Pancreas (tissue), 10 donors: ENCODE results near the gene CCDC47. TPM values are rescaled to one million over a fixed set of nuclear protein-coding genes. Genes with fewer than 3 reads are reported as not detected.

Experiments used
- ATAC-seq, 4 donors: fragments of 200-7000 bp; cut with Tn5 transposase; one replicate each; pipeline versions ENCODE4 v1.8.0 to v1.9.1; 2020; ENCODE audit warnings: mild to moderate bottlenecking in 4 of 4, moderate library complexity in 4 of 4
- DNase-seq, 6 donors: peaks; one replicate each; pipeline ENCODE4 v3.0.0-alpha.2; 2020
- FAIRE-seq: peaks from 2 replicates; lab custom pipeline; 2012; peaks lifted over from hg19 to GRCh38; lab: Jason Lieb, UNC
- H3K27ac ChIP-seq, 4 donors: fragments of 200-600 bp; sonication (generic); 1 replicate in 3 of 4; 2 replicates in 1 of 4; pipeline versions ENCODE4 v1.5.0 to v1.8.0; 2020
- H3K27me3 ChIP-seq, 4 donors: fragments of 200-600 bp; one replicate each; pipeline ENCODE4 v1.8.0; 2021
- H3K36me3 ChIP-seq, 3 donors: fragments of 200-600 bp; sonication (generic) in 1 of 3; one replicate each; pipeline versions ENCODE4 v1.5.0 to v1.8.0; 2020 to 2021
- H3K4me1 ChIP-seq, 3 donors: fragments of 200-600 bp; one replicate each; pipeline ENCODE4 v1.8.0; 2021
- H3K4me3 ChIP-seq, 4 donors: fragments of 200-600 bp; sonication (generic) in 2 of 4; one replicate each; pipeline versions ENCODE4 v1.5.0 to v1.8.0; 2020 to 2021
- H3K9me3 ChIP-seq, 4 donors: fragments of 200-600 bp; one replicate each; pipeline ENCODE4 v1.8.0; 2021
- CTCF ChIP-seq, 4 donors: fragments of 200-600 bp; sonication (generic) in 3 of 4; IDR thresholded peaks; one replicate each; pipeline versions ENCODE4 v1.5.0 to v1.8.0; 2021; ENCODE audit warnings: antibody characterized with exemption in 4 of 4
- WGBS, 2 donors: extraction: QIAGEN DNeasy Blood & Tissue Kit; methylation state at CpG; one replicate each; pipeline ENCODE4 v1.1.7; 2013; 5-methylcytosine and 5-hydroxymethylcytosine counted together
- intact Hi-C, 3 donors: fragments of 100-400 bp; cut with DNase I; formaldehyde crosslinking; loops; one replicate each; pipeline versions ENCODE4 v1.11.1 to v1.14.2; 2022
- polyA plus RNA-seq, 2 donors: library from polyadenylated mRNA; stranded (reverse); fragments of 200-250 nt; gene quantifications; one replicate each; pipeline ENCODE4 v1.2.3, GENCODE V29; 2013
- total RNA-seq, 6 donors: library from RNA; stranded (reverse); fragmentation: NEBNext Ultra II Directional in 4 of 6; extraction: Animal tissue kit (Norgen Biotek cat#: 25700) in 4 of 6; gene quantifications; one replicate each; pipeline versions ENCODE4 v1.2.1 to v1.2.4, GENCODE V29; 2021 to 2023
- donor health status: healthy with polysubstance abuse.
- donor health status: DM: no; HTN: no; CAD: no; lungs with moderate emphysema.
- donor health status: DM: no; HTN: no; CAD: no.
- donor health status: control.
- donor health status: control.
- donor health status: Bipolar disorder and iron deficiency.
- donor health status: DM: yes; HTN: yes; CAD: no.
- donor health status: DM: no; HTN: no; CAD: no.
- donor health status: DM: no; HTN: no; CAD: no.
- donor health status: DM: yes; HTN: yes; CAD: no.

Gene CCDC47
- total and polyA plus RNA-seq, 8 donors: 10.8 to 60.3 (median 46.9) TPM

DNA sequence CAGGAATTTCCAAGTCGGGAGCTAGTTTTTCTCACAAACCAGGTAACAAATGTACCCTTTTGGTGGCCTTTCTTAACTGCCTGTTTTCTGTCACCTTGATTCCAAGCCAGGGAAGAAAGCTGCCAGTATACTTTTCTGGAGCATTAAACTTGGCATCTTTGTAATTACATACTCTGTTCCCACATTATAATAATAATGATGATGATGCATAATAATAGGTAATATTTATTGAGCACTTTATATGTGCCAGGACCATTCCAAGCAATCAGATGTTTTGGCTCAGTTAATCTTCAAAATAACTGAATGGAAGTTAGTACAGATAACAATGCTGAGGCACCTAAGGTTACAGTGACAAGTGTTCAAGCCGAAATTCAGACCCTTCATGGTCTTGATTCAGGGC, 42.7 kb upstream of the CCDC47 start:
- no peak for DNase-seq
- ATAC-seq: no peak
- TF ChIP-seq CTCF (IDR thresholded peaks at IDR 0.05): no peak
- 84% methylated on average over 2 of the region's 2 CpGs for WGBS, 2 donors
- Histone ChIP-seq H3K27me3 (no peaks in the 10 kb centered on the region), H3K27ac (no peak overlapping the region), H3K4me3 (no peak overlapping the region), H3K9me3 (no peaks in the 10 kb centered on the region), H3K36me3 (peaks cover 0 to 99% (median 66%) of the 10 kb centered on the region in 3 donors), H3K4me1 (peaks cover 0 to 7% (median 0%) of the 10 kb centered on the region in 3 donors)
- intact Hi-C loops: no loop called here
- no peak for FAIRE-seq

DNA sequence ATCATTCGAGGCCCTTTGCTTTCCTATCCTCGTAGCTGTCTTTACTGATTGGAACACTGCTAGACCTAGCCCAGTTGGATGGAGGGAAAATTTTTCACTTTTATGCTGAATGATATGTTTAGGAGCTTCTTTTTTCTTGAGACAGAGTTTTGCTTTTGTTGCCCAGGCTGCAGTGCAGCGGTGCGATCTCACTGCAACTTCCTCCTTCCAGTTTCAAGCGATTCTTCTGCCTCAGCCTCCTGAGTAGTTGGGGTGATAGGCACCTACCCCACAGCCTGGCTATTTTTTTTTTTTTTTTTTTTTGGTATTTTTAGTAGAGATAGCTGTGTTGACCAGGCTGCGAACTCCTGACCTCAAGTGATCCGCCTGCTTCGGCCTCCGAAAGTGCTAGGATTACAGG, 36.6 kb upstream of the CCDC47 start:
- Histone ChIP-seq H3K27me3 (no peaks in the 10 kb centered on the region), H3K9me3 (no peaks in the 10 kb centered on the region), H3K27ac (no peak overlapping the region), H3K4me1 (no peaks in the 10 kb centered on the region), H3K36me3 (peaks cover 5 to 99% (median 82%) of the 10 kb centered on the region in 3 donors), H3K4me3 (no peak overlapping the region)
- DNase-seq: no peak
- intact Hi-C loops: no loop called here
- FAIRE-seq: no peak
- ATAC-seq: no peak
- TF ChIP-seq CTCF (IDR thresholded peaks at IDR 0.05): no peak
- WGBS, 2 donors: 94 to 96% methylated on average over 9 of the region's 9 CpGs

DNA sequence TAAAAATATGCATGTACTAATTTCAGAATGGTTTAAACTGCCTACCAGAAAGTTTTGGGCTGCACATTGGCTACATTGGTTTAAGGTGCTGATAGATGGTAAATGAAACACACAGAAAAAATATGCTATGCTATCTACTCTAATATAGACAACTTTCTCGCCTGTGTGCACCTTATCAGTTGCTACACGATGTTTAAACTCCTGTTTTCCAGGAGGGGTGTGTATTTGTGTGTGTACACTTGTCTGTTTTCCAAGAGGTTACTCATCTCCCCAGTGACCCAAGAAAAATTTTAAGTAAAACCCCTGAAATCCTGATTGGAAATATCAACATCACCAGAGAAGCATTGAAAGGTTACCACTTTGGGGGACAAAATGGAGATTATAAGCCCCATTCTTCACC, 32.2 kb upstream of the CCDC47 start:
- Histone ChIP-seq H3K4me1 (no peaks in the 10 kb centered on the region), H3K27me3 (no peaks in the 10 kb centered on the region), H3K9me3 (no peaks in the 10 kb centered on the region), H3K4me3 (no peak overlapping the region), H3K27ac (no peak overlapping the region), H3K36me3 (peaks cover 6 to 95% (median 63%) of the 10 kb centered on the region in 3 donors)
- FAIRE-seq: no peak
- 32 to 38% methylated on average over 2 of the region's 2 CpGs for WGBS, 2 donors
- intact Hi-C loops: no loop called here
- TF ChIP-seq CTCF (IDR thresholded peaks at IDR 0.05): no peak
- DNase-seq: no peak
- no peak for ATAC-seq

DNA sequence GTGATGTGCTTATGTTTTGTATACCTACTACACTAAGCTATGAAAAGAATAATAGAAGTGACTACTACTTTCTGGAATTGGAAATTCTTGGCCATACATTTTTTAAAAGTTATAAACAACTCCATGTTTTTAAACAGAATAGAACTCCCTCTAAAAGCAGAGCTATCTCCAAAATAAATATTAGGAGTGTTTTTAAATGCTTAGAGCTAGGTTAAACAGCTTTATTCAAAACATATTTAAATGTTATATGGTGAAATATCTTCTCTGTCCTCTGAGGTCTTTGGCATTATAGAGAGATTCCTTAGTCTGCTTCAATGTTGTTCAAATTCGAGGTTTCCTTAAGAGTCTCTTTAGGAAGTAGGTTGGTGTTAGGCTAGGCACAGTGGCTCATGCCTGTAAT, 30.9 kb upstream of the CCDC47 start:
- no peak overlapping the region for H3K27ac ChIP-seq
- H3K27me3 ChIP-seq: no peaks in the 10 kb centered on the region
- intact Hi-C loops: no loop called here
- 88 to 90% methylated on average over 1 of the region's 1 CpG for WGBS, 2 donors
- ATAC-seq (no peak), FAIRE-seq (no peak), DNase-seq (no peak)
- H3K36me3 ChIP-seq: peaks cover 9 to 95% (median 55%) of the 10 kb centered on the region in 3 donors
- H3K9me3 ChIP-seq: no peaks in the 10 kb centered on the region
- no peak overlapping the region for H3K4me3 ChIP-seq
- TF ChIP-seq CTCF (IDR thresholded peaks at IDR 0.05): no peak
- no peaks in the 10 kb centered on the region for H3K4me1 ChIP-seq

- ATAC-seq: no peak
- no peak for TF ChIP-seq CTCF (IDR thresholded peaks at IDR 0.05)
- Histone ChIP-seq H3K27ac (no peak overlapping the region), H3K27me3 (no peaks in the 10 kb centered on the region), H3K4me1 (no peaks in the 10 kb centered on the region), H3K9me3 (no peaks in the 10 kb centered on the region), H3K36me3 (peaks cover 6 to 96% (median 31%) of the 10 kb centered on the region in 3 donors), H3K4me3 (no peak overlapping the region)
- intact Hi-C loops: no loop called here
- DNase-seq: no peak
- 93 to 96% methylated on average over 1 of the region's 1 CpG for WGBS, 2 donors
- FAIRE-seq: no peak
Observed at GRCh38 chr17:63800783-63801182, 27.4 kb upstream of the CCDC47 start.
